Tibial artery (tissue), 4 donors: ENCODE results near the gene CYP27A1.
A peak's percentile ranks its signal among the peaks of the same experiment; 100 is the strongest.

ENCODE experiments used
- DNase-seq, 2 donors: peaks; one replicate each; pipeline ENCODE4 v3.0.0-alpha.2; 2019
- H3K27ac ChIP-seq, 2 donors: fragments of 200-600 bp; sonication (generic) in 1 of 2; 1 replicate in 1 of 2; 2 replicates in 1 of 2; pipeline ENCODE4 v1.5.1; 2018 to 2019; ENCODE audit warnings: mild to moderate bottlenecking in 1 of 2
- H3K27me3 ChIP-seq, 2 donors: fragments of 200-600 bp; sonication (generic) in 1 of 2; one replicate each; pipeline versions ENCODE4 v1.5.1 to v1.6.0; 2016 to 2019
- H3K36me3 ChIP-seq, 3 donors: fragments of 200-600 bp; sonication (generic) in 2 of 3; one replicate each; pipeline ENCODE4 v1.5.1; 2016 to 2019; ENCODE audit warnings: mild to moderate bottlenecking in 2 of 3
- H3K4me1 ChIP-seq, 4 donors: fragments of 200-600 bp; sonication (generic) in 2 of 4; 1 replicate in 3 of 4; 2 replicates in 1 of 4; pipeline ENCODE4 v1.5.1; 2016 to 2019
- H3K4me3 ChIP-seq, 2 donors: fragments of 200-600 bp; sonication (generic) in 1 of 2; 1 replicate in 1 of 2; 2 replicates in 1 of 2; pipeline ENCODE4 v1.5.1; 2018 to 2019; ENCODE audit warnings: mild to moderate bottlenecking in 2 of 2
- H3K9me3 ChIP-seq, 3 donors: fragments of 200-600 bp; sonication (generic) in 1 of 3; one replicate each; pipeline ENCODE4 v1.5.1; 2016 to 2019
- CTCF ChIP-seq, 2 experiments: fragments of 200-600 bp in 1 of 2; fragments of 450-650 bp in 1 of 2; IDR thresholded peaks; one replicate each; pipeline ENCODE4 v1.5.1; 2017 to 2019; ENCODE audit warnings: antibody characterized with exemption in 2 of 2, mild to moderate bottlenecking in 1 of 2, moderate library complexity in 1 of 2
- intact Hi-C: fragments of 100-400 bp; cut with DNase I; formaldehyde crosslinking; loops from one replicate; pipeline ENCODE4 v1.15.0; 2023; ENCODE audit warnings: low total_unique reads

CYP27A1 gene

GRCh38 chr2:218859988-218860831, 78.3 kb downstream of the CYP27A1 start:
- Histone ChIP-seq H3K9me3 (no peaks in the 10 kb centered on the region), H3K27ac (no peak overlapping the region), H3K27me3 (peaks cover 0 to 98% of the 10 kb centered on the region in 2 donors), H3K4me1 (peaks cover 0 to 25% (median 23%) of the 10 kb centered on the region in 4 donors), H3K36me3 (no peaks in the 10 kb centered on the region), H3K4me3 (peak overlapping the region; percentile 34 to 47)
- peak in 1 of 2 donors; percentile 53 for DNase-seq
- intact Hi-C loops = no loop called here
- no peak for TF ChIP-seq CTCF (IDR thresholded peaks at IDR 0.05)

GRCh38 chr2:218860950-218861381, 79.0 kb downstream of the CYP27A1 start:
- DNase-seq = peak in 1 of 2 donors; percentile 56
- no peak overlapping the region for H3K27ac ChIP-seq
- H3K27me3 ChIP-seq = peaks cover 0 to 98% of the 10 kb centered on the region in 2 donors

GRCh38 chr2:218861645-218862318, 79.8 kb downstream of the CYP27A1 start:
- H3K4me1 ChIP-seq = peaks cover 0 to 25% (median 23%) of the 10 kb centered on the region in 4 donors
- H3K27me3 ChIP-seq = peaks cover 0 to 97% of the 10 kb centered on the region in 2 donors
- H3K4me3 ChIP-seq = no peak overlapping the region
- no peak overlapping the region for H3K27ac ChIP-seq
- no peaks in the 10 kb centered on the region for H3K9me3 ChIP-seq
- no peak for TF ChIP-seq CTCF (IDR thresholded peaks at IDR 0.05)
- H3K36me3 ChIP-seq = no peaks in the 10 kb centered on the region
- intact Hi-C loops = no loop called here
- DNase-seq = no peak

More at GRCh38 chr2:218860950-218861381, 79.0 kb downstream of the CYP27A1 start:
- Histone ChIP-seq H3K9me3 (no peaks in the 10 kb centered on the region), H3K36me3 (no peaks in the 10 kb centered on the region), H3K4me3 (peak overlapping the region in 1 of 2 donors; percentile 2), H3K4me1 (peaks cover 0 to 25% (median 23%) of the 10 kb centered on the region in 4 donors)
- intact Hi-C loops = no loop called here
- TF ChIP-seq CTCF (IDR thresholded peaks at IDR 0.05) = no peak

- Histone ChIP-seq H3K27ac (no peak overlapping the region), H3K4me1 (peaks cover 0 to 25% (median 23%) of the 10 kb centered on the region in 4 donors), H3K4me3 (no peak overlapping the region), H3K9me3 (no peaks in the 10 kb centered on the region), H3K36me3 (no peaks in the 10 kb centered on the region), H3K27me3 (peaks cover 0 to 90% of the 10 kb centered on the region in 2 donors)
- DNase-seq = no peak
- TF ChIP-seq CTCF (IDR thresholded peaks at IDR 0.05) = no peak
- intact Hi-C loops = no loop called here
These were observed 81.1 kb downstream of the CYP27A1 start for GRCh38 chr2:218863021-218863520.
